D721Med (cell line): Measurements from ENCODE around the gene TBC1D19.

ENCODE experiments used
- DNase-seq: peaks from one replicate; pipeline ENCODE4 v3.0.0; 2011; ENCODE audit warnings: low spot score; ENCODE audit not compliant: insufficient read length
- FAIRE-seq: peaks from 2 replicates; lab custom pipeline; 2011; peaks lifted over from hg19 to GRCh38; lab: Jason Lieb, UNC
- CTCF ChIP-seq: IDR thresholded peaks from 2 replicates; pipeline ENCODE4 v1.5.1; 2012; ENCODE audit warnings: mild to moderate bottlenecking, control low read depth; ENCODE audit not compliant: insufficient read depth; ENCODE audit errors: missing control alignments

The TBC1D19 gene

GRCh38 chr4:26762650-26763049 lies 178.8 kb downstream of the TBC1D19 start:
- TF ChIP-seq CTCF = no peak
- DNase-seq (no peak), FAIRE-seq (peak; percentile 88)

GRCh38 chr4:26763063-26763462 lies 179.2 kb downstream of the TBC1D19 start:
- DNase-seq = no peak
- no peak for FAIRE-seq
- TF ChIP-seq CTCF = no peak

- no peak for FAIRE-seq
- no peak for DNase-seq
These were observed 179.8 kb downstream of the TBC1D19 start for GRCh38 chr4:26763648-26764047.

GRCh38 chr4:26764231-26764630 lies 180.3 kb downstream of the TBC1D19 start:
- DNase-seq (no peak), FAIRE-seq (no peak)
- no peak for TF ChIP-seq CTCF

More at GRCh38 chr4:26763648-26764047, 179.8 kb downstream of the TBC1D19 start:
- no peak for TF ChIP-seq CTCF

- DNase-seq = no peak
- no peak for FAIRE-seq
- TF ChIP-seq CTCF = no peak
These were observed 181.6 kb downstream of the TBC1D19 start for GRCh38 chr4:26765515-26765914.

GRCh38 chr4:26766141-26766540 lies 182.3 kb downstream of the TBC1D19 start:
- DNase-seq (no peak), FAIRE-seq (no peak)

More at GRCh38 chr4:26766141-26766540, 182.3 kb downstream of the TBC1D19 start:
- no peak for TF ChIP-seq CTCF
